GM12872 (cell line): ENCODE results near the gene MRRF.

ENCODE experiments used
- TF ChIP-seq, protein P1 (sequence below): IDR thresholded peaks from 3 replicates; pipeline ENCODE4 v1.5.1; 2011; ENCODE audit warnings: low read depth, mild to moderate bottlenecking, low read length, moderate library complexity; ENCODE audit not compliant: insufficient read depth

Gene MRRF

DNA sequence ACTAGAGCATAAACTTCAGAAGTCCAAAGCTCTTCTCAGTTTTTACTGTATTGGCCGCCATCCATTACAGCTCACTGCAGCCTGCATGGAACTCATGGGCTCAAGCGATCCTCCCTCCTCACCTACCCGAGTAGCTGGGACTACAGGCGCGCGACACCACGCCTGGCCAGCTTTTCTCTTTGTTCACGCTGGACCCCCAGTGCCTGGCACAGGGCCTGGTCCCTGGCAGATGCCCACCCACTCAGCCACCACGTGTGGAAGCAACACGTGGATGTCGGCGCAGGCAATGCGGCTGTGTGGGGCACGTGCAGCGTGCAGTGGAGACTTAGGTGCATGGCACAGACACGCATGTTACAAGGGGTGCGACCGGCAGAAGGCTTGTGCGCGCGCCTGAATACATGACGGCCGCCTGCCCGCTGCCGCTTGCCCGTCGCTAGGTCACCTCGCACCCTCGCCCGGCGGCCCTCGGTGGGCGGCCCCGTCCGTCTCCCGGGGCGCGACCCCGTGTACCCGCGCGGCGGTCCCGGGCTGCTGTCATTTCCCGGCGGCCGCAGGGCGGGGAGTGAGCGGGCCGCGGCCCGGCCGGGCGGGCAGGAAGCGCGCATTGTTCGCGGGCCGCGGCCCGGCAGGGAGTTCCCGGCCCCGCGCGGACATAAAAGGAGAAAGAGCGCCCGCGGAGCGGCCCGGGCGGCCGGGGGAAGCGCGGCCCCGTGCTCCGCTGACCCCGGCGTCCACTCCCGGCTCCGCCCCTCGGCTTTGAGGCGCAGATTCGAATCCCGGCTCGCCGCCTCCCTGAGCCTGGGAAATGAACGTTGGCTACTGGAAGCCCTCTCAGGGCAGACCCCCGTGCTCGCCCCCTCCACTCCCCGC lies 82.0 kb downstream of the MRRF start:
- TF ChIP-seq, protein P1, sequence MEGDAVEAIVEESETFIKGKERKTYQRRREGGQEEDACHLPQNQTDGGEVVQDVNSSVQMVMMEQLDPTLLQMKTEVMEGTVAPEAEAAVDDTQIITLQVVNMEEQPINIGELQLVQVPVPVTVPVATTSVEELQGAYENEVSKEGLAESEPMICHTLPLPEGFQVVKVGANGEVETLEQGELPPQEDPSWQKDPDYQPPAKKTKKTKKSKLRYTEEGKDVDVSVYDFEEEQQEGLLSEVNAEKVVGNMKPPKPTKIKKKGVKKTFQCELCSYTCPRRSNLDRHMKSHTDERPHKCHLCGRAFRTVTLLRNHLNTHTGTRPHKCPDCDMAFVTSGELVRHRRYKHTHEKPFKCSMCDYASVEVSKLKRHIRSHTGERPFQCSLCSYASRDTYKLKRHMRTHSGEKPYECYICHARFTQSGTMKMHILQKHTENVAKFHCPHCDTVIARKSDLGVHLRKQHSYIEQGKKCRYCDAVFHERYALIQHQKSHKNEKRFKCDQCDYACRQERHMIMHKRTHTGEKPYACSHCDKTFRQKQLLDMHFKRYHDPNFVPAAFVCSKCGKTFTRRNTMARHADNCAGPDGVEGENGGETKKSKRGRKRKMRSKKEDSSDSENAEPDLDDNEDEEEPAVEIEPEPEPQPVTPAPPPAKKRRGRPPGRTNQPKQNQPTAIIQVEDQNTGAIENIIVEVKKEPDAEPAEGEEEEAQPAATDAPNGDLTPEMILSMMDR = no peak

DNA sequence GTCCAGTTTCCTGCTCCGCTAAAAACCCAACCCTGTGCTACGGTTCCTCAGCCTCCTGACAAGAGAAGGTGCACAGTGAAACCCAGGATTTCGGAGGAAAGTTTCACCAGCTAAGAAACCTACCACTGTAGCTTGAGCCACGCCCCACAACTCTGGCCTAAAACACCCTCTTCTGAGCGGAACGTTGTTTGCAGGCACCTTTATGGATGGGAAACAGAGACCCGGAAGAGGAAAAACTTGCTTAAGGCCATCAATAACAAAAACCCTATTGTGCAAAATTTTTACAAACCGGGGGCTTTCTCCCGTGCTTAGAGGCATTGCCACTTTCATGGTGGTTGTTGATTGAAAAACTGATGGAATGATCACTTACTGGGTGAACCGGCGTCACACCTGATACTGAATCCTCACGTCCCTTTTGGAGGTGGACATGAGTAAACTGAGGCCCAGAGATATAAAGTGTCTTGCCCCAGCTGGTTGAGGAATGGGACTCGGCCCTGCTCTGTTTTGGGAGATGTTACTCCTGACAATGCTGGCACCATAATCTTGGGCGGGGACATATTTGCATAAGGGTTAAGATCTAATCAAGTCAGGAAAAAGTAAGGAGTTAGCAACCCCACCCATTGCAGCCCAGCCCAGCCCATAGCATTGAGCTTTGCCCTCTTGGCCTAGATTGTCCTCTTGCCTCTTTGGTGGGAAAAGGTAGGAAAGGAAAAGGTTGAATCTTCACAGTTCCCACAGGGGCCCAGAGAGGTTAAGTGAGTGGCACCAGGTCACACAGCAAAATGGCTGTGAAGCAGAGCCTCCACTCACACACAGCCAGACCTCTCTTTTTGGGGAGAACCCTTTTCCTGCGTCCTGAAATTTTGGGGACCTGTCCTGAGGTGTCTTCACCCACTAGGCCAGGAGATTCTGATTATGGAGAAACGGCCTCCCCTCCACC lies 82.9 kb downstream of the MRRF start:
- TF ChIP-seq, protein P1 = no peak

DNA sequence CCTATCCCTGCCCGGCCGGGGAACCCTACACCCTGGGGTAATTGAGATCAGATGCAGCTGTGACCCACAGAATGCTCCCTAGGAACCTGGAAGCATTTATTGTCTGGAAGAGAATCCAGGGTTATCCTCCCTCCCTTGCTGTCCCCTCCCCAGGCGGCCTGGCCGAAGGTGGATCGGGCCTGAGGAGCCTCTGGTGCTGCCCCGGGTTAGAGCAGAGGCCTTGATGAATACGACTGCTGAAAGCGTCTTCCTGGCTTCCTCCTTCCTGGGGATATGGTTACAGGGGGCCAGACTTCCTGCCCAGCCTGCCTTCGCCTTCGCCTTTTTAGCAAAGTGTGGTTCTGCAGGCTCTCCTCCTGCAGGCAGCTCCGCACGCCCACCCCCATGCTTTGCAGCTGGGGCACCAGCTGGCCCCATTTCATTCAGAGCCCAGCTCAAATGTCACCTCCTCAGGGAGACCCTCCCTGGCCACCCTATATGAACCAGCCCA lies 83.7 kb downstream of the MRRF start:
- TF ChIP-seq, protein P1 = no peak

DNA sequence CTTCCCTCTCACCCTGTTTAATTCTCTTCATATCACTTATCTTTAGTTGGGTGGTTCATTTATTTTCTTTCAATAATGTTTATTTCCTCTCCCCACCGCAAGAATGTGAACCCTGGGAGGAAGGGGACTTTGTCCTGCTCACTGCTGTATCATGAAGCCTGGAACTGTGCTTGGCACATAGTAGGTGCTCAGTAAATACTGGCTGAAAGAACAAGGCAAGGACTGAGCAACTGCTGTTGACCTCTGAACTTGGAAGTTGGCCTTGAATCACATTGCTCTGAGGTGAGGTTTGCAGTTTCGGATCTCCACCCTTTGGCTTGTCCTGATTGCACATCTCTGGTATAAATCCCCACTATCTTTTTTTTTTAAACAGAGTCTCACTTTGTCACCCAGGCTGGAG lies 84.1 kb downstream of the MRRF start:
- TF ChIP-seq, protein P1 = no peak

DNA sequence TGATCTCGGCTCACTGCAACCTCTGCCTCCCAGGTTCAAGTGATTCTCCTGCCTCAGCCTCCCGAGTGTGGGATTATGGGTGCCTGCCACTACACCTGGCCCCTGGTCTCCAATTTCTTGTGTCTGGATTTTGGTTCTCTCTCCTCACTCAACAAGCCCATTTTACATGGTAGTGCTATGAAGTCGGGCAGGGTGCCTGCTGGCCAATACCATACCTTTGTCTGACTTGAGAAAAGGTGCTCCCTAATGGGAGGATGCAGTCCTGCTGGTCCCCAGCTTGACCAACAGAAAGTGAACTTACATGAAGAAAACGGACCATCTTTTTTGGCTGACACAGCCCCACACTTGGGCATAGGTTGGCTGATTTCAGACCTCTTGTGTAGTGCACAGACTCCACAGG lies 84.5 kb downstream of the MRRF start:
- TF ChIP-seq, protein P1 = no peak

DNA sequence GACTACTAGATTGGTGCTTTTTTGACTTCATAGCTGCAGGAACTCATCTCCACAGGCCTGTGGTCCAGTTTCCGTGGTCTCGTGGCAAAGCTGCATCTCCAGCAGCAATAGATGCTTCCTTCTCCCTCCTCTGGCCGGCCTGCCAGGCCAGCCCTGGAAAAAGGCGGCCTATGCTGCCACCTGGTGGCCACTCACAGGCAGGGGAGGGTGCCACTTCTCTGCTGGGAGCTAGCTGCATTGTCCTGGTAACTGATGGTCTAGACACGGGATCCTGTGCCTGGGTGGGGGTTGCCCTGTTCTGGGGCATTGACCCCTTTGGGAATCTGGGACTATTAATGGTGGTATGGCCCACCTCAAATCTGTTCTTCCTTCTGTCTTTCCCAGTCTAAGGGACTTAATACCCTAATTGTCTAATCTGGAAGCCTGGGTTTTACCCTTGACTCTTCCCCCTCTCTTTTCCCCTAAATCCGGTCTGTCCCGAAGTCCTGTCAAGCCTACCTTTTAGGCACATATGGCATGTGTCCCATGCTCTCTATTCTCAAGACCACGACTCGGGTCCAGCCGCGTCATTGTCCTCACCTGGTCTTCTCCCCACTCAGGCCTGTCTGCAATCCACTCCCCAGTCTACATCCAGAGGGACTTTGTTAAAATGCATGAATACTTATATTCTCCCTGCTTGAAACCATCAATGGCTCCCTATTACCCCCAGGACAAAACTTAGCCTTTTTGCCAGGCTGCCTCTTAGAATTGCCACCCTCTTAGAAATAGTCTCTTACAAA lies 86.1 kb downstream of the MRRF start:
- TF ChIP-seq, protein P1 = peak; percentile 96
